HFFc6 (cell line): ENCODE measurements around the gene BAD. TPM values are rescaled to one million over a fixed set of nuclear protein-coding genes. Genes with fewer than 3 reads are reported as not detected.

ENCODE experiments used
- DNase-seq: peaks from one replicate; pipeline ENCODE4 v3.0.0-alpha.2; 2018
- H3K27ac Mint-ChIP-seq: 2 replicates; pipeline ENCODE4 v1.8.0; 2020; ENCODE audit warnings: mild to moderate bottlenecking, mixed read lengths
- H3K27me3 Mint-ChIP-seq: 2 replicates; pipeline ENCODE4 v1.8.0; 2021; ENCODE audit warnings: mild to moderate bottlenecking, moderate library complexity, mixed read lengths; ENCODE audit not compliant: insufficient read depth
- H3K36me3 Mint-ChIP-seq: 2 replicates; pipeline ENCODE4 v1.8.0; 2021; ENCODE audit warnings: low read depth, mixed read lengths
- H3K4me1 Mint-ChIP-seq: 2 replicates; pipeline ENCODE4 v1.8.0; 2020; ENCODE audit warnings: low read depth, mixed read lengths
- H3K4me3 Mint-ChIP-seq: 2 replicates; pipeline ENCODE4 v1.8.0; 2020; ENCODE audit warnings: mild to moderate bottlenecking, moderate library complexity, mixed read lengths
- H3K9me3 Mint-ChIP-seq: 2 replicates; pipeline ENCODE4 v1.8.0; 2020; ENCODE audit warnings: mild to moderate bottlenecking, mixed read lengths
- CTCF ChIP-seq: fragments of 200-600 bp; sonication (generic); IDR thresholded peaks from 2 replicates; pipeline ENCODE4 v1.5.0; 2021; ENCODE audit warnings: antibody characterized with exemption, mild to moderate bottlenecking
- total RNA-seq, 6 experiments: library from RNA; stranded (reverse); fragmentation: NEBNext Ultra II Directional; extraction: Animal tissue kit (Norgen Biotek cat#: 25700); gene quantifications; 2 replicates in 1 of 6; 3 replicates in 5 of 6; pipeline ENCODE4 v1.2.3, GENCODE V29; 2021

The BAD gene
- total RNA-seq, 6 experiments from 2014 or later, result 65.9 to 75.0 (median 68.8) TPM

- no peak overlapping the region for H3K4me3 Mint-ChIP-seq
- H3K36me3 Mint-ChIP-seq, result no peaks in the 10 kb centered on the region
- H3K9me3 Mint-ChIP-seq, result no peaks in the 10 kb centered on the region
- H3K27ac Mint-ChIP-seq, result no peak overlapping the region
- H3K4me1 Mint-ChIP-seq, result no peaks in the 10 kb centered on the region
- no peak for TF ChIP-seq CTCF
- H3K27me3 Mint-ChIP-seq, result peaks cover 70% of the 10 kb centered on the region
- no peak for DNase-seq
These were observed 10.3 kb upstream of the BAD start for GRCh38 chr11:64294774-64295173.

GRCh38 chr11:64292460-64293254 is 8.2 kb upstream of the BAD start:
- peaks cover 58% of the 10 kb centered on the region for H3K27me3 Mint-ChIP-seq
- no peak overlapping the region for H3K27ac Mint-ChIP-seq
- no peaks in the 10 kb centered on the region for H3K4me1 Mint-ChIP-seq
- TF ChIP-seq CTCF, result no peak
- DNase-seq, result no peak
- H3K9me3 Mint-ChIP-seq, result no peaks in the 10 kb centered on the region
- H3K36me3 Mint-ChIP-seq, result no peaks in the 10 kb centered on the region
- H3K4me3 Mint-ChIP-seq, result no peak overlapping the region

- peaks cover under 1% of the 10 kb centered on the region; the same call in 1 of the 2 replicates for H3K4me1 Mint-ChIP-seq
- H3K36me3 Mint-ChIP-seq, result no peaks in the 10 kb centered on the region
- TF ChIP-seq CTCF, result no peak
- no peaks in the 10 kb centered on the region for H3K9me3 Mint-ChIP-seq
- peaks cover 53% of the 10 kb centered on the region for H3K27me3 Mint-ChIP-seq
- H3K4me3 Mint-ChIP-seq, result no peak overlapping the region
- DNase-seq, result no peak
- no peak overlapping the region for H3K27ac Mint-ChIP-seq
These were observed 7.4 kb upstream of the BAD start for GRCh38 chr11:64291752-64292459.

GRCh38 chr11:64291262-64291751 is 6.8 kb upstream of the BAD start, which contains the start of gene KCNK4:
Gene KCNK4, plus strand, starts transcription at chr11:64291302. Its CDS starts 1,717 bp downstream, at chr11:64293019.
- Mint-ChIP-seq H3K4me1 (peaks cover 7% of the 10 kb centered on the region), H3K27ac (no peak within 1 kb of the TSS), H3K36me3 (no peaks in the 10 kb centered on the region), H3K27me3 (peaks cover 49% of the 10 kb centered on the region), H3K9me3 (no peaks in the 10 kb centered on the region), H3K4me3 (0 out of 2 replicates have a peak within 1 kb of the TSS, but pooled peaks have one; percentile 17)
- TF ChIP-seq CTCF, result no peak
- no peak for DNase-seq

GRCh38 chr11:64290352-64291261 is 6.1 kb upstream of the BAD start:
- peaks cover 42% of the 10 kb centered on the region for H3K27me3 Mint-ChIP-seq

More at GRCh38 chr11:64290352-64291261, 6.1 kb upstream of the BAD start:
- H3K9me3 Mint-ChIP-seq, result no peaks in the 10 kb centered on the region
- no peaks in the 10 kb centered on the region for H3K36me3 Mint-ChIP-seq
- DNase-seq, result no peak
- TF ChIP-seq CTCF, result no peak
- no peak overlapping the region for H3K27ac Mint-ChIP-seq
- 0 out of 2 replicates have a peak overlapping the region, but pooled peaks have one; percentile 17 for H3K4me3 Mint-ChIP-seq
- H3K4me1 Mint-ChIP-seq, result peaks cover 9% of the 10 kb centered on the region
